Measurements from ENCODE around the gene USO1. TPM values are rescaled to one million over a fixed set of nuclear protein-coding genes. Genes with fewer than 3 reads are reported as not detected.

The USO1 gene
- total and polyA plus RNA-seq, 2 experiments from 2014 or later, result 113 to 277 TPM

DNA sequence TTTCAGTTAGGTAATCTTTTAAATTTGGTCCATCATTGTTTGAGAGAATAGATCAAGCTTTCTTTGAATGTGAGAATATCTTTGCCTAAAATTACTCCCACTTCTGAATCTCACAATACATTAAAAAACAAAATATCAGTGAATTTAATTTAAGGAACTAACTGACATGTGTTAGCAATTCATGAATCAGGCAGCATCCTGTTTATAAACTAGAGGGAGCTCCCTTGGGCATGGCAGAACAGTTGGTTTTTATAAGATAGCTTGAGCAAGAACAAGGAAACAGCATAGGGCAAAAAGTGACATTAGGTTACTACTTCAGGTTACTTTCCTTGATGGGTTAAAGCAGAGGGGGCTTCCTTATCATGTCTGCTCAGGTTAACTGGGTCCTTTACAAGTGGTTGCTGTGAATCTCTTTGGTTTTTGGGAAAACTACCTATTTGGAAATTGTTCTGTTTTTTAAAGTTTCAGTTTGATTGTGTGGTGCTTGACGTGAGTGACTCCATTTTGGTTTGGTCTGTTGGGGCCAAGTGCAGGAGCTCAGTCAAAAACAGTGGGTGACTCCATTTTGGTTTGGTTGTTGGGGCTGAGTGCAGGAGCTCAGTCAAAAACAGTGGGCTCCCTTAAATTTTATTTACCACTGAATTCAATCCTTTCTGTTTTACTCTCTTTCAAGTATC is 109.9 kb downstream of the USO1 start:
- H3K4me3 Mint-ChIP-seq, result no peak overlapping the region
- H2AFZ ChIP-seq, result 0 out of 2 replicates have a peak overlapping the region, but pooled peaks have one; percentile 33
- H3K9me2 ChIP-seq (ENCODE audit: insufficient read depth), result no peaks in the 10 kb centered on the region
- no peaks in the 10 kb centered on the region for H3K36me3 ChIP-seq (ENCODE audit: insufficient read depth)
- H3F3A ChIP-seq (replicated peaks; ENCODE audit: low read depth), result no peaks in the 10 kb centered on the region
- H3K4me2 ChIP-seq, result no peak overlapping the region
- no peak for DNase-seq (ENCODE audit: low spot score)
- no peak for ATAC-seq
- H4K20me1 ChIP-seq (replicated peaks; ENCODE audit: insufficient read depth), result no peaks in the 10 kb centered on the region
- H3K27me3 ChIP-seq (ENCODE audit: insufficient read depth), result no peaks in the 10 kb centered on the region
- TF ChIP-seq, protein P1, sequence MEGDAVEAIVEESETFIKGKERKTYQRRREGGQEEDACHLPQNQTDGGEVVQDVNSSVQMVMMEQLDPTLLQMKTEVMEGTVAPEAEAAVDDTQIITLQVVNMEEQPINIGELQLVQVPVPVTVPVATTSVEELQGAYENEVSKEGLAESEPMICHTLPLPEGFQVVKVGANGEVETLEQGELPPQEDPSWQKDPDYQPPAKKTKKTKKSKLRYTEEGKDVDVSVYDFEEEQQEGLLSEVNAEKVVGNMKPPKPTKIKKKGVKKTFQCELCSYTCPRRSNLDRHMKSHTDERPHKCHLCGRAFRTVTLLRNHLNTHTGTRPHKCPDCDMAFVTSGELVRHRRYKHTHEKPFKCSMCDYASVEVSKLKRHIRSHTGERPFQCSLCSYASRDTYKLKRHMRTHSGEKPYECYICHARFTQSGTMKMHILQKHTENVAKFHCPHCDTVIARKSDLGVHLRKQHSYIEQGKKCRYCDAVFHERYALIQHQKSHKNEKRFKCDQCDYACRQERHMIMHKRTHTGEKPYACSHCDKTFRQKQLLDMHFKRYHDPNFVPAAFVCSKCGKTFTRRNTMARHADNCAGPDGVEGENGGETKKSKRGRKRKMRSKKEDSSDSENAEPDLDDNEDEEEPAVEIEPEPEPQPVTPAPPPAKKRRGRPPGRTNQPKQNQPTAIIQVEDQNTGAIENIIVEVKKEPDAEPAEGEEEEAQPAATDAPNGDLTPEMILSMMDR (conservative IDR thresholded peaks at IDR 0.05; ENCODE audit: low read depth in 2 of 2), result no peak
- TF ChIP-seq, protein P2, sequence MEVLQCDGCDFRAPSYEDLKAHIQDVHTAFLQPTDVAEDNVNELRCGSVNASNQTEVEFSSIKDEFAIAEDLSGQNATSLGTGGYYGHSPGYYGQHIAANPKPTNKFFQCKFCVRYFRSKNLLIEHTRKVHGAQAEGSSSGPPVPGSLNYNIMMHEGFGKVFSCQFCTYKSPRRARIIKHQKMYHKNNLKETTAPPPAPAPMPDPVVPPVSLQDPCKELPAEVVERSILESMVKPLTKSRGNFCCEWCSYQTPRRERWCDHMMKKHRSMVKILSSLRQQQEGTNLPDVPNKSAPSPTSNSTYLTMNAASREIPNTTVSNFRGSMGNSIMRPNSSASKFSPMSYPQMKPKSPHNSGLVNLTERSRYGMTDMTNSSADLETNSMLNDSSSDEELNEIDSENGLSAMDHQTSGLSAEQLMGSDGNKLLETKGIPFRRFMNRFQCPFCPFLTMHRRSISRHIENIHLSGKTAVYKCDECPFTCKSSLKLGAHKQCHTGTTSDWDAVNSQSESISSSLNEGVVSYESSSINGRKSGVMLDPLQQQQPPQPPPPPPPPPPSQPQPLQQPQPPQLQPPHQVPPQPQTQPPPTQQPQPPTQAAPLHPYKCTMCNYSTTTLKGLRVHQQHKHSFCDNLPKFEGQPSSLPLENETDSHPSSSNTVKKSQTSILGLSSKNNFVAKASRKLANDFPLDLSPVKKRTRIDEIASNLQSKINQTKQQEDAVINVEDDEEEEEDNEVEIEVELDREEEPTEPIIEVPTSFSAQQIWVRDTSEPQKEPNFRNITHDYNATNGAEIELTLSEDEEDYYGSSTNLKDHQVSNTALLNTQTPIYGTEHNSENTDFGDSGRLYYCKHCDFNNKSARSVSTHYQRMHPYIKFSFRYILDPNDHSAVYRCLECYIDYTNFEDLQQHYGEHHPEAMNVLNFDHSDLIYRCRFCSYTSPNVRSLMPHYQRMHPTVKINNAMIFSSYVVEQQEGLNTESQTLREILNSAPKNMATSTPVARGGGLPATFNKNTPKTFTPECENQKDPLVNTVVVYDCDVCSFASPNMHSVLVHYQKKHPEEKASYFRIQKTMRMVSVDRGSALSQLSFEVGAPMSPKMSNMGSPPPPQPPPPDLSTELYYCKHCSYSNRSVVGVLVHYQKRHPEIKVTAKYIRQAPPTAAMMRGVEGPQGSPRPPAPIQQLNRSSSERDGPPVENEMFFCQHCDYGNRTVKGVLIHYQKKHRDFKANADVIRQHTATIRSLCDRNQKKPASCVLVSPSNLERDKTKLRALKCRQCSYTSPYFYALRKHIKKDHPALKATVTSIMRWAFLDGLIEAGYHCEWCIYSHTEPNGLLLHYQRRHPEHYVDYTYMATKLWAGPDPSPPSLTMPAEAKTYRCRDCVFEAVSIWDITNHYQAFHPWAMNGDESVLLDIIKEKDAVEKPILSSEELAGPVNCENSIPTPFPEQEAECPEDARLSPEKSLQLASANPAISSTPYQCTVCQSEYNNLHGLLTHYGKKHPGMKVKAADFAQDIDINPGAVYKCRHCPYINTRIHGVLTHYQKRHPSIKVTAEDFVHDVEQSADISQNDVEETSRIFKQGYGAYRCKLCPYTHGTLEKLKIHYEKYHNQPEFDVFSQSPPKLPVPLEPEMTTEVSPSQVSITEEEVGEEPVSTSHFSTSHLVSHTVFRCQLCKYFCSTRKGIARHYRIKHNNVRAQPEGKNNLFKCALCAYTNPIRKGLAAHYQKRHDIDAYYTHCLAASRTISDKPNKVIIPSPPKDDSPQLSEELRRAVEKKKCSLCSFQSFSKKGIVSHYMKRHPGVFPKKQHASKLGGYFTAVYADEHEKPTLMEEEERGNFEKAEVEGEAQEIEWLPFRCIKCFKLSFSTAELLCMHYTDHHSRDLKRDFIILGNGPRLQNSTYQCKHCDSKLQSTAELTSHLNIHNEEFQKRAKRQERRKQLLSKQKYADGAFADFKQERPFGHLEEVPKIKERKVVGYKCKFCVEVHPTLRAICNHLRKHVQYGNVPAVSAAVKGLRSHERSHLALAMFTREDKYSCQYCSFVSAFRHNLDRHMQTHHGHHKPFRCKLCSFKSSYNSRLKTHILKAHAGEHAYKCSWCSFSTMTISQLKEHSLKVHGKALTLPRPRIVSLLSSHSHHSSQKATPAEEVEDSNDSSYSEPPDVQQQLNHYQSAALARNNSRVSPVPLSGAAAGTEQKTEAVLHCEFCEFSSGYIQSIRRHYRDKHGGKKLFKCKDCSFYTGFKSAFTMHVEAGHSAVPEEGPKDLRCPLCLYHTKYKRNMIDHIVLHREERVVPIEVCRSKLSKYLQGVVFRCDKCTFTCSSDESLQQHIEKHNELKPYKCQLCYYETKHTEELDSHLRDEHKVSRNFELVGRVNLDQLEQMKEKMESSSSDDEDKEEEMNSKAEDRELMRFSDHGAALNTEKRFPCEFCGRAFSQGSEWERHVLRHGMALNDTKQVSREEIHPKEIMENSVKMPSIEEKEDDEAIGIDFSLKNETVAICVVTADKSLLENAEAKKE (CRISPR knock-in tag; IDR thresholded peaks at IDR 0.05), result no peak
- no peak for TF ChIP-seq EZH2 (IDR thresholded peaks at IDR 0.05; ENCODE audit: low read depth, unreplicated experiment)
- H3K4me3 ChIP-seq, result no peak overlapping the region
- no peaks in the 10 kb centered on the region for H3K79me2 ChIP-seq (replicated peaks; ENCODE audit: insufficient read depth)
- peaks cover 4% of the 10 kb centered on the region for H3K27me3 Mint-ChIP-seq (ENCODE audit: insufficient read depth, low read depth, poor library complexity)
- no peak overlapping the region for H3K27ac Mint-ChIP-seq
- peaks cover 15% of the 10 kb centered on the region for H3K4me1 ChIP-seq (ENCODE audit: insufficient read depth)
- peaks cover 20% of the 10 kb centered on the region for H3K4me1 Mint-ChIP-seq
- H3K36me3 Mint-ChIP-seq (ENCODE audit: low read depth), result 0 out of 3 replicates have a peak, but pooled peaks cover 4% of the 10 kb centered on the region
- no peak overlapping the region for H3K27ac ChIP-seq (ENCODE audit: low read depth)
- H3K9me3 Mint-ChIP-seq, result no peaks in the 10 kb centered on the region

All from GM23338 (cell line).